GM21737 (cell line): ENCODE measurements around the gene EIF4G1.

Experiments used
- ATAC-seq: cut with Tn5 transposase; IDR thresholded peaks from one replicate; pipeline ENCODE4 v1.9.1; 2021; ENCODE audit warnings: mild to moderate bottlenecking, moderate library complexity; ENCODE audit not compliant: unreplicated experiment

EIF4G1 gene

DNA sequence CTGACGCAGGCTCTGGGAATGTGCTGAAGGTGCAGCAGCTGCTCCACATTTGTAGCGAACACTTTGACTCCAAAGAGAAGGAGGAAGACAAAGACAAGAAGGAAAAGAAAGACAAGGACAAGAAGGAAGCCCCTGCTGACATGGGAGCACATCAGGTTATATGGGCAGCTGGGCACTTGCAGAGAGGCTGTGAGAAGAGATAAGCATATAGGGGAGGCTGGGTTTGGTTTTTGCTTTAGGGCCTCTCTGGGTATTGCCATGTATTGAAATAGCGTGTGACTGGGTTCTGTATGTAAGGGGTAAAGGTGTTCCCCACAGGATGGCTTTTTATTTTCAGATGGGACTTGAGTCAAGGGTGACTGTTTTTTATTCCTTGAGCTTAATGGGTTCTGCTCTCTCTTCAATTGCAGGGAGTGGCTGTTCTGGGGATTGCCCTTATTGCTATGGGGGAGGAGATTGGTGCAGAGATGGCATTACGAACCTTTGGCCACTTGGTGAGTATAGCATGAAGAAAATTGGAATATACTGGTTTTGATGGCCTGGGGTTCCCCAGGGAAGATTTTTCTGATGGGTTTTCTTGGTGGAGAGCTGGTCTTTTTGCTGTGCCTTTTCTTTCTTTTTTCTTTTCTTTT, 7.9 kb upstream of the EIF4G1 start:
- no peak for ATAC-seq

DNA sequence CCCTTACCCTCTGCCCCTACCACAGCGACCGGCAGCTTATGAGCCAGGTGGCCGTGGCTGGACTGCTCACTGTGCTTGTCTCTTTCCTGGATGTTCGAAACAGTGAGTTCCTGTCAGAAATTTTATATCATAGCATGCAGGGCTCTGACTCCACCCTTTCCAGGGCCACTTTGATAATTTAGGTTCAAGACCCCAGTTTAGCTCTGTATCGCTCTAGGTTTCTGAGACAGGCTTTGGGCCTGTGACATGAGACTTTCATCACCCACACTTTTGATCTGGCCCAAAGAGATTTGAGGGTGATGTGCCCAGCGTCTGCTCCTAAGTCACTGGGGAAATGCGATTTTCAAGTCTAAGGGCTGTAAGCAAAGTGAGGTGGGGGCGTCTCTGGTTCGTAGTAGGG, 6.5 kb upstream of the EIF4G1 start:
- ATAC-seq: no peak

DNA sequence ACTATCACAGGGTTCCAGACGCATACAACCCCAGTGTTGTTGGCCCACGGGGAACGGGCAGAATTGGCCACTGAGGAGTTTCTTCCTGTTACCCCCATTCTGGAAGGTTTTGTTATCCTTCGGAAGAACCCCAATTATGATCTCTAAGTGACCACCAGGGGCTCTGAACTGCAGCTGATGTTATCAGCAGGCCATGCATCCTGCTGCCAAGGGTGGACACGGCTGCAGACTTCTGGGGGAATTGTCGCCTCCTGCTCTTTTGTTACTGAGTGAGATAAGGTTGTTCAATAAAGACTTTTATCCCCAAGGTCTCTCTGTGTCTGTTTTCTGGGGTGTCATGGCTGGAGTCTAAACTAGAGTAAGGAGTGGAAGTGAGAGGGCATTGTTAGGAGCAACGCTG, 5.7 kb upstream of the EIF4G1 start:
- ATAC-seq: no peak

DNA sequence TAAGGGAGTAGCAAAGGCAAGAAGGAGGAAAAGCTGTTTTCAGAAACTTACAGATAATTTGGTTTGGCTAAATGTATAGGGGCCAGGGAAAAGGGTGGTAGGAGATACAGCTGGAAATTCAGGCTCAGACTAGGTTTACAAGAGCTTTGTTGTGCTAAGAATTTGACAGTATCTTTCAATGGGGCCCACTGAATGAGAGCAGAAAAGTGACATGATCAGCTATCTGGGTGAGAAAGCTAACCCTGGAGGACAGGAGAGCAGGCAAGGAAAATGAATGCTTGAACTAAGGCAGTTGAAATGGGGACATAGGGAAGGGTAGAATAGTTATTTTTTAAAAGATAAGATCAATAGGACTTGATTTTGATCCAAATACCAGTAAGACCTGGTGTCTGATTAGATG, 2.8 kb upstream of the EIF4G1 start:
- ATAC-seq: no peak

DNA sequence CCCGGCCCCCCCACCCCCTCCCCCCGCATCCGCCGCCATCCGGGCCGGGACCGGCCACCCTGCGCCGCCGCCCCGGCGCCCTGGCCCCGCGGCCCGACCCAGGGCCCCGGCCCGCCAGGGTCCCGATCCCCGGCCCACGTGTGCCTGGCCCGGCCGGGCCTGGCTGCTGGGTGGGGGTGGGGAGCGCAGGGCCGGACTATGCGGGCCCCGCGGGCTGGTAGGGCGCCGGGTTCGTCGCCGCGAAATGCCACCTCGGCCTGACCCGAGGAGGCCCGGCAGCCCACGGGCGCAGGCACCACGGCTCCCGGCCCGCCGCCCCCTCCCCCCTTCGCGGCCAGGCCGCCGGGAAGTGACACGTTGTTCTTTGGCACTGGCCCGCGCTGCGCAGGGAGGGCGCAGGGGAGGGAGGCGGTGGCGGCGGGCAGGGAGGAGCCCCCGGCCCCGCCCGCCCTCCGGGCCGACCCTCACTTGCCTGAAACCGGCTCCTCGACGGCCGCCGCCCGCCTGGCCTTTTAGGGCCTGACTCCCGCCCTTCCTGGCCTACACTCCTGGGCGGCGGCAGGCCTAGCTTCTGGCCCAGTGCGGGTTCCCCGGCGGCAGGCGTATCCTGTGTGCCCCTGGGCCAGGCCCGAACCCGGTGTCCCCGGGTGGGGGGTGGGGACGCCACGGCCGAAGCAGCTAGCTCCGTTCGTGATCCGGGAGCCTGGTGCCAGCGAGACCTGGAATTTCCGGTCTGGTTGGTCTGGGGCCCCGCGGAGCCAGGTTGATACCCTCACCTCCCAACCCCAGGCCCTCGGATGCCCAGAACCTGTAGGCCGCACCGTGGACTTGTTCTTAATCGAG, 515 bp downstream of the EIF4G1 start:
- peak; percentile 35 for ATAC-seq

DNA sequence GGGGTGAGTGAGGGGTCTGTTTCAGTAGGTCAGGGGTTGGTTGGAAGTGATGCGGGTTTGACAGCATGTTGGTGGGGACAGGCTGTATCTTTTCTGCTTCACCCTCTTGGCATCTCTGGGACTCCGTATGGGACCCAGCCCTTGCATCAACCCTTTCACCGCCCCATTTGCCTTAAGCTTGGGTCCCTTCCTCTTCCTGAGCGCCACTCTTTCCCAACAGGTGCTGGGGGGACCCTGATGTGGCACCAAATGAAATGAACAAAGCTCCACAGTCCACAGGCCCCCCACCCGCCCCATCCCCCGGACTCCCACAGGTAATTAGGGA, 1.1 kb downstream of the EIF4G1 start:
- peak; percentile 1 for ATAC-seq

DNA sequence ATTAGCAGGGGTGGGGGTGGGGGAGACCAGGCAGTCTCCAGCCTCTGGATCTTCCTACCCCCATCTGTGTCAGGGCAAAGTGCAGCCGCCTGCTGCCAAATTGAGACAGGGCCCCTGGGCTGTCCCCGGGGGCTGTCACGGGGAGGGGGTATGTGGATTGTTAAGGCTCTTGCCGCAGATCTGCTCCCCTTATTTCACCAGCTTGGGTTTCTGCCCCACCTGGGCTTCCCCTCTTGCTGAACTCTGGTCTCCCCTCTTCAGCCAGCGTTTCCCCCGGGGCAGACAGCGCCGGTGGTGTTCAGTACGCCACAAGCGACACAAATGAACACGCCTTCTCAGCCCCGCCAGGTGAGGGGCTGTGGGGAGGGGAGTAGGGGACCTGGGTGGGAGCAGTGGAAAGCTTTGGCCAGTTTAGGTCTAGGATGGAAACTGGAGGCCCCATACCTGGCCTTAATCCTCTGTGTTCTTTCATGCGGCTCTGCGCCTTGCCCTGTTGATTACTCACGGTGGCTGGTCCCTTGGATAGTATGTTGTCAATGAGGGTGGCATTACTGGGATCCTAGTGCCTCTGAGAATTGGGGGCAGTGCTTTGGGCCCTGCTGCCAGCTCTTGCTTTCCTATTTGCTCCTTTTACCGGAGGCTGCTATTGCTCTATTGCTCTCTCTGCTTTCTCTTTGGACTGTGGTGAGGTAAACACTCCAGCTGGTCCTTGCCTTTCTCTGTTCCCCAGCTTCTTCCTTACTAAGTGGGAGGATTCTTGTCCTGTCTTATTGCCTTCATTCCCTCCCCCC, 1.7 kb downstream of the EIF4G1 start:
- no peak for ATAC-seq

DNA sequence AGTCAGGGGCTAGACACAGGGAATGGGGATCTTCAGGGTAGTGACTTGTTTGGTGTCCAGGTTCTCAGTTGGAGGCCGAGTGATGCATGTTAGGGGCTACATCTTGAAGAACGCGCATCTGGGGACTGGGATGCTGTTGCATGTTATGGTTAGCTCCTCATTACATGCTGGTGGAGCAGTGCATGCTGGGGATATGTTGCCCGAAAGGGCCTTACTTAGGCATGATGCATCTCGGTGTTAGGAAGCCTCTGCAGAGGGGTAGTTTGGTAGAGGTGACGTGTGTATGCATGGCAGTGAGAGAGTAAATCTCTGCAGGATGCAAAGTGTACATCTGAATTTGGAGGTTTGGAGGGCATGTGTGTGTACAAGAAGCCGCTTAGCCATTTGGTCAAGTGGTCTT, 2.4 kb downstream of the EIF4G1 start:
- ATAC-seq: no peak

DNA sequence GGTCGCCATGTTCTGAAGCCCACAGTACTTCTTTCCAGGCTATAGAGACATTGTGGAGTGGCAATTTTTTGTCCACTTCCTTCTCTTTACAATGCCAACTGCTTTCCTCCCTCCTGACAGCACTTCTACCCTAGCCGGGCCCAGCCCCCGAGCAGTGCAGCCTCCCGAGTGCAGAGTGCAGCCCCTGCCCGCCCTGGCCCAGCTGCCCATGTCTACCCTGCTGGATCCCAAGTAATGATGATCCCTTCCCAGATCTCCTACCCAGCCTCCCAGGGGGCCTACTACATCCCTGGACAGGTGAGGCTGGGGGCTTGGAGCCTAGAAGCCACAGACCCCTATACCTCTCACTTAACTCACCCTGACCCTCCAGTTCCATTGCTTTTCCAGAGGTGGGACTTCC, 2.8 kb downstream of the EIF4G1 start:
- ATAC-seq: no peak

DNA sequence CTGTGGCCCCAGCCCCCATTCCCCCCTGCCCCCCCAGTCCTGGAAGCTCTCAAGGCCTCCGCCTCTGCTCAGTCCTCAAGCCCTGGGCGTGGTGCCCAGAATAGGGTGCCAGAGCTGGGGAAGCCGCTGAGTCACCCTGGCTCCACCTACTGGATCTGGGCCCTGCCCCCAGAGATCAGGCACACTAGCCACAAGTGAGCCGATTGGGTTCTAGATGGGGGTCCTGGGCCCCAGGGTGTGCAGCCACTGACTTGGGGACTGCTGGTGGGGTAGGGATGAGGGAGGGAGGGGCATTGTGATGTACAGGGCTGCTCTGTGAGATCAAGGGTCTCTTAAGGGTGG, 5.7 kb downstream of the EIF4G1 start:
- ATAC-seq: no peak

DNA sequence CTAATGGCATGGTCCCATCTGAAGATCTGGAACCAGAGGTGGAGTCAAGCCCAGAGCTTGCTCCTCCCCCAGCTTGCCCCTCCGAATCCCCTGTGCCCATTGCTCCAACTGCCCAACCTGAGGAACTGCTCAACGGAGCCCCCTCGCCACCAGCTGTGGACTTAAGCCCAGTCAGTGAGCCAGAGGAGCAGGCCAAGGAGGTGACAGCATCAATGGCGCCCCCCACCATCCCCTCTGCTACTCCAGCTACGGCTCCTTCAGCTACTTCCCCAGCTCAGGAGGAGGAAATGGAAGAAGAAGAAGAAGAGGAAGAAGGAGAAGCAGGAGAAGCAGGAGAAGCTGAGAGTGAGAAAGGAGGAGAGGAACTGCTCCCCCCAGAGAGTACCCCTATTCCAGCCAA, 7.3 kb downstream of the EIF4G1 start:
- no peak for ATAC-seq

DNA sequence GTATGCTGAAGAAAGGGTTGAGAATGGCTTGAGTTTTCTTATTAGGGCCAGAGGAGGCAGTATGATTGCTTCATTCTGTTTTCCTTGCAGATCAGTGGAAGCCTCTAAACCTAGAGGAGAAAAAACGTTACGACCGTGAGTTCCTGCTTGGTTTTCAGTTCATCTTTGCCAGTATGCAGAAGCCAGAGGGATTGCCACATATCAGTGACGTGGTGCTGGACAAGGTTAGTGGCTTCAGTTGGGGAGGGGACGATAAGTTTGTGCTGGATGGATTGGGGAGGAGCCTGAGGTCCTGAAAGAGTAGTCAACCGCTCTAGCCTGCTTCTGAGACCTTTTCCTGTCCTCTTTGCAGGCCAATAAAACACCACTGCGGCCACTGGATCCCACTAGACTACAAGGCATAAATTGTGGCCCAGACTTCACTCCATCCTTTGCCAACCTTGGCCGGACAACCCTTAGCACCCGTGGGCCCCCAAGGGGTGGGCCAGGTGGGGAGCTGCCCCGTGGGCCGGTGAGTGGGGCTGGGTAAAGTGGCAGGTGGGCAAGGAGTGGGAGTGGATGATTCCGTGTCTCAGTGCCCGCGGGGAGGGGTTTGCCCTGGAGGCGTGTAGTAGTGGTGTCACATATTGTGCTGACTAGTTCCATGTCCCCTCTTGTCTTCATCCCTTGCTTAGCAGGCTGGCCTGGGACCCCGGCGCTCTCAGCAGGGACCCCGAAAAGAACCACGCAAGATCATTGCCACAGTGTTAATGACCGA, 8.5 kb downstream of the EIF4G1 start:
- no peak for ATAC-seq

DNA sequence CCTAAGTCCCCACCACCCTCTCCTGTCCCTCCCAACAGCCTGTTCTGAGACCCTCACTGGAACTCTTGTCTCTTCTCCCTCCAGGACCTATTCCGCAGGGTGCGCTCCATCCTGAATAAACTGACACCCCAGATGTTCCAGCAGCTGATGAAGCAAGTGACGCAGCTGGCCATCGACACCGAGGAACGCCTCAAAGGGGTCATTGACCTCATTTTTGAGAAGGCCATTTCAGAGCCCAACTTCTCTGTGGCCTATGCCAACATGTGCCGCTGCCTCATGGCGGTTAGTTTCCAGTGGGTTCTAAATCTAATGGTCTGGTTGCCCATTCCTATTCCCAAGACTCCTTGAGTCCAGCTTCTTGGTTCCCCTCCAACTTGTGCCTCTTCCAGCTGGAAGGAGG, 9.3 kb downstream of the EIF4G1 start:
- no peak for ATAC-seq

DNA sequence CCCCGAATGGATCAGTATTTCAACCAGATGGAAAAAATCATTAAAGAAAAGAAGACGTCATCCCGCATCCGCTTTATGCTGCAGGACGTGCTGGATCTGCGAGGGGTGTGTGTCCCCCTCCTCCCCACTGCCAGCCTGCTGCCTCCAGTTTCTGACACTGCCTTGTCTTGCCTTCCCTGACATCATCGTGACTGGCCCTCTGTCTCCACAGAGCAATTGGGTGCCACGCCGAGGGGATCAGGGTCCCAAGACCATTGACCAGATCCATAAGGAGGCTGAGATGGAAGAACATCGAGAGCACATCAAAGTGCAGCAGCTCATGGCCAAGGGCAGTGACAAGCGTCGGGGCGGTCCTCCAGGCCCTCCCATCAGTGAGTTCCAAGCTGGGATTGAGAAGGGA, 10.9 kb downstream of the EIF4G1 start:
- ATAC-seq: no peak

DNA sequence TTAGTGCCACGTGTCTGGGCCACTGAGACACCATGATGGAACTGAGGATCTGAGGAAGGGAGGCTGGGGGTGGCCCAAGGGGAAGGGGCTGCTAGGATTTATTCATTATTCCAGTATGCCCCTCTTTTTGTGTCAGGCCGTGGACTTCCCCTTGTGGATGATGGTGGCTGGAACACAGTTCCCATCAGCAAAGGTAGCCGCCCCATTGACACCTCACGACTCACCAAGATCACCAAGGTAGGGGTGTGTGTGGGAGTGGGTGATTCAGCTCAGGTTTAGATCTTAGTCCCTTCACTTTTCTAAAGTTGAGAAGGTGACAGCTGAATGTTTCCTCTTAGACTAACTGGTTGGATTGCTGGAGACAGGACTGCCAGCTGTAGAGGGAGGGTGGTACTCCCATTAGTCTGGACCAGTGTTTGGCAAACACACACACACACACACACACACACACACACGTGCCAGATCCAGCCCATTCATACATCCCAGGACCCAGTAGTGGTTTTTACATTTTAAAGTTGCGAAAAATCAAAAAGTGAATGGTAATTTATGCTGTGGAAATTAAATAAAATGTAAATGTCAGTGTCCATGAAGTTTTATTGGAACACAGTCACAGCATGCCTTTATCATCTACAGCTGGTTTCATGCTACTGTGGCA, 11.4 kb downstream of the EIF4G1 start:
- ATAC-seq: no peak

DNA sequence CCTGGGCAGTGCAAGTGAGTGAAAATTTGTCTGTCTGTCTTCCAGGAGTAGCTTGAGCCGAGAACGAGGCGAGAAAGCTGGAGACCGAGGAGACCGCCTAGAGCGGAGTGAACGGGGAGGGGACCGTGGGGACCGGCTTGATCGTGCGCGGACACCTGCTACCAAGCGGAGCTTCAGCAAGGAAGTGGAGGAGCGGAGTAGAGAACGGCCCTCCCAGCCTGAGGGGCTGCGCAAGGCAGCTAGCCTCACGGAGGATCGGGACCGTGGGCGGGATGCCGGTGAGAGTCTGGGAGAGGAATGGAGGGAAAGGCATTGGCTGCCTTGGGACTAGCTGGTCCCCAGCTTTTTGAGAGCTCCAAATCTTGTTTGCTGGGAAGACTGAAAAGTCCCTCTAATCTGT, 12.8 kb downstream of the EIF4G1 start:
- ATAC-seq: no peak

DNA sequence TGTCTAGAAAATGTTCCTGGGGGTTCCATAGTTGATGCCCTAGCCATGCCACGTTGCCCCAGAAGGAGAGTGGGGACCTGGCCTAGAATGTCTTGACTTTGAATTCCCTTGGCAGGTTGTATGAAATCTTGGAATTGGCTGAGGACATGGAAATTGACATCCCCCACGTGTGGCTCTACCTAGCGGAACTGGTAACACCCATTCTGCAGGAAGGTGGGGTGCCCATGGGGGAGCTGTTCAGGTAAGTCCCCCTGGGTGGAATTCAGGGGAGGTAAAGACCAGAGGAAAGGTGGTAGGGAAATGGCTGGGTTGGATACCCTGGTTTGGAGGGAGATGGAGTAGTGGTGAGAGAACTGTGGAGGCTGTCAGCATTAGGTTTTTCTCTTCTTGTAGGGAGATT, 14.1 kb downstream of the EIF4G1 start:
- no peak for ATAC-seq

DNA sequence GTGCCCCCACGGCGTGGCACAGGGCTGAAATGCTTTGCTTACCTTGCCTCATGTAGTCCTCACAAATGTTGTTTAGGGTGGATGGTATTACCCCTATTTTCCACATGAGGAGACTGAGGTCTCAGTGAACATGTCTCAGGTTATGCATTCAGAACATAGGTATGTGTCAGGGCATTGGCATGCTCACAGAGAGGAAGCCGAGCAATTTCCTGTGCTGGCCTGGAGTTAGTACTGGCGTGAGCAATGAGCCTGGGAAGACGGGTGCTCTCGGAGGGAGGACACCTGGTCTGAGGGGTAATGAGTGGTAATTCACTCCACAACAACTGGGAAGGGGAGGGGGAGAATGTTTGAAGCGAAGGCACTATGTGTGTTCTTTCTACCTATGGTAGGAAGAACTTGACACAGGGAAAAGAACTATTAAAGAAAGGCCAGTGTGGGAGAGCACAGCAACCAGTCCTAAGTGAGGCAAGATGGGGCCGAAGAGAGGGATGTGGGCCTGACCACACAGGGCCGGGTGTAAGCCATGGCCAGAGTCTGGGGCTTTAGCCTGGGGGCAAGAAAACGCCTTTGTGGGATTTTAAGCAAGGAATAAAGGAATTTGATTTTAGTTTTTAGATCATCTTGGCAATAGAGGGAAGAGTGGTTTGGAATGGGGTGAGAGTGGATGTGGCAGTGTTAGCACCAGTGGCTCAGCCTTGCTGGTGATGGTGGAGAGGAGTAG, 18.1 kb downstream of the EIF4G1 start:
- no peak for ATAC-seq

DNA sequence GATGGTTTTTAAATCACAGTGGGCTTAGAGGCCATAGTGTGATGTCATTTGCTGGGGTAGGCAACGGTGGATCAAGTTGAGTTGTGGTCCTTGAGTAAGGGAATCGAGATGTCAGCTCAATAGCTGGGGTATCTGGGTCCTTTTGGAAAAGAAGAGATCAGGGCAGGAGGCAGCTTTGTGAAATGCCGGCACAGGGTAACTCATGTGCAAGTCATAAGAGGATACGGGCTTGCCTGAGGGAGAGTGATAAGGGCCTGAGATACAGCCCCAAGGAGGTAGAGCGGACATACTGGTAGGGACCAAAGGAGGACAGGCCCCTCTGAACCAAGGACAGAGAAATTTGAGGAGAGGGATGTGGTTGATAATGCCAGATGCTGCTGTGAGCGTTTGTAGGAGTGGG, 18.8 kb downstream of the EIF4G1 start:
- ATAC-seq: no peak

DNA sequence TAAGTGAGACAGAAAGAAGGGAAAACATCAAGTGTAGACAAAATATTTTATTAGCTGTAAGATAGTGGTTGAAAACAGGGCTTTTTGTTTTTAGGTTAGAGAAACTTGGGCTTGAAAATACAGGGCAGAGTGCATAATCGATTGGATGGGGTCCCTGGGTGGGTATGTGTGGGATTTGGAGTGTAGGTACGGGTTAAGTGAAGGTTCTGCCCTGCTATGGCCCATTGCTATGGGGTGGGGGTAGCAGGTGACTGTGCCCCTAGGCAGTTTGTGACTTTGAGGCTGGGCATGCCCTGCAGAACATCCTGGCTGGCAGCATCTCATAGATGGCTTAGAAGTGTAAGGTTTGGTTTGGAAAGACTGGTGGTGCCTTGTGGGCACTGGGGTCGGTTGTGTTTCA, 19.3 kb downstream of the EIF4G1 start:
- no peak for ATAC-seq
